OCI-LY1 (cell line): ENCODE measurements around the gene PRKCZ.

Experiments
- H2AFZ ChIP-seq: fragments of 200-600 bp; sonication (generic), shearing (Covaris generic); 2 replicates; pipeline ENCODE4 v1.6.0; 2014; ENCODE audit warnings: antibody characterized with exemption, mild to moderate bottlenecking, low read length
- H3F3A ChIP-seq: fragments of 200-600 bp; sonication (generic), shearing (Covaris generic); 2 replicates; pipeline ENCODE4 v1.6.0; 2014; ENCODE audit warnings: mild to moderate bottlenecking, antibody characterized with exemption, low read length, moderate library complexity; ENCODE audit not compliant: insufficient read depth
- H3K27ac ChIP-seq: fragments of 200-600 bp; sonication (generic); 2 replicates; pipeline ENCODE4 v1.5.1; 2014; ENCODE audit warnings: low read length, mixed run types, mild to moderate bottlenecking, low read depth; ENCODE audit not compliant: poor library complexity, severe bottlenecking
- H3K27me3 ChIP-seq: fragments of 200-600 bp; sonication (generic); 2 replicates; pipeline ENCODE4 v1.6.0; 2014; ENCODE audit warnings: antibody characterized with exemption, mild to moderate bottlenecking, low read length, moderate library complexity; ENCODE audit not compliant: insufficient read depth
- H3K36me3 ChIP-seq: fragments of 200-600 bp; sonication (generic); 2 replicates; pipeline ENCODE4 v1.6.1; 2014; ENCODE audit warnings: mild to moderate bottlenecking, antibody characterized with exemption, low read length, moderate library complexity, mixed read lengths; ENCODE audit not compliant: insufficient read depth
- H3K4me1 ChIP-seq: fragments of 200-600 bp; sonication (generic); 2 replicates; pipeline ENCODE4 v1.5.1; 2014; ENCODE audit warnings: mild to moderate bottlenecking, low read length, moderate library complexity; ENCODE audit not compliant: insufficient read depth, severe bottlenecking
- H3K4me2 ChIP-seq: fragments of 200-600 bp; sonication (generic), shearing (Covaris generic); 2 replicates; pipeline ENCODE4 v1.6.1; 2014; ENCODE audit warnings: low read length
- H3K4me3 ChIP-seq: fragments of 200-600 bp; sonication (generic); 2 replicates; pipeline ENCODE4 v1.5.1; 2014; ENCODE audit warnings: low read length, low read depth, mild to moderate bottlenecking, mixed read lengths; ENCODE audit not compliant: poor library complexity, severe bottlenecking
- H3K79me2 ChIP-seq: fragments of 200-600 bp; shearing (Covaris generic); 2 replicates; pipeline ENCODE4 v1.6.1; 2016; ENCODE audit warnings: mixed run types, low read length, mixed read lengths; ENCODE audit not compliant: insufficient read depth
- H3K9ac ChIP-seq: fragments of 200-600 bp; sonication (generic), shearing (Covaris generic); 2 replicates; pipeline ENCODE4 v1.6.1; 2014; ENCODE audit warnings: mild to moderate bottlenecking, low read length, mixed read lengths
- H3K9me2 ChIP-seq: fragments of 200-600 bp; sonication (generic), shearing (Covaris generic); 2 replicates; pipeline ENCODE4 v1.6.1; 2014; ENCODE audit warnings: low read depth, mild to moderate bottlenecking, low read length, mixed read lengths
- H3K9me3 ChIP-seq: fragments of 200-600 bp; shearing (Covaris generic); 2 replicates; pipeline ENCODE4 v1.6.1; 2014; ENCODE audit warnings: low read length, mixed read lengths
- H4K20me1 ChIP-seq: fragments of 200-600 bp; sonication (generic), shearing (Covaris generic); 2 replicates; pipeline ENCODE4 v1.6.0; 2016; ENCODE audit warnings: mild to moderate bottlenecking, low read length; ENCODE audit not compliant: insufficient read depth
- EZH2 ChIP-seq: fragments of 200-600 bp; sonication (generic), shearing (Covaris generic); IDR thresholded peaks from 2 replicates; pipeline ENCODE4 v1.8.0; 2017; ENCODE audit warnings: borderline replicate concordance, mixed run types, mild to moderate bottlenecking, antibody characterized with exemption, low read length, moderate library complexity, mixed read lengths
- TF ChIP-seq, protein P1 (sequence below): fragments of 200-600 bp; sonication (generic), shearing (Covaris generic); IDR thresholded peaks from 2 replicates; pipeline ENCODE4 v1.5.1; 2017; ENCODE audit warnings: mild to moderate bottlenecking, antibody characterized with exemption, low read length, moderate library complexity, mixed read lengths

The PRKCZ gene

DNA sequence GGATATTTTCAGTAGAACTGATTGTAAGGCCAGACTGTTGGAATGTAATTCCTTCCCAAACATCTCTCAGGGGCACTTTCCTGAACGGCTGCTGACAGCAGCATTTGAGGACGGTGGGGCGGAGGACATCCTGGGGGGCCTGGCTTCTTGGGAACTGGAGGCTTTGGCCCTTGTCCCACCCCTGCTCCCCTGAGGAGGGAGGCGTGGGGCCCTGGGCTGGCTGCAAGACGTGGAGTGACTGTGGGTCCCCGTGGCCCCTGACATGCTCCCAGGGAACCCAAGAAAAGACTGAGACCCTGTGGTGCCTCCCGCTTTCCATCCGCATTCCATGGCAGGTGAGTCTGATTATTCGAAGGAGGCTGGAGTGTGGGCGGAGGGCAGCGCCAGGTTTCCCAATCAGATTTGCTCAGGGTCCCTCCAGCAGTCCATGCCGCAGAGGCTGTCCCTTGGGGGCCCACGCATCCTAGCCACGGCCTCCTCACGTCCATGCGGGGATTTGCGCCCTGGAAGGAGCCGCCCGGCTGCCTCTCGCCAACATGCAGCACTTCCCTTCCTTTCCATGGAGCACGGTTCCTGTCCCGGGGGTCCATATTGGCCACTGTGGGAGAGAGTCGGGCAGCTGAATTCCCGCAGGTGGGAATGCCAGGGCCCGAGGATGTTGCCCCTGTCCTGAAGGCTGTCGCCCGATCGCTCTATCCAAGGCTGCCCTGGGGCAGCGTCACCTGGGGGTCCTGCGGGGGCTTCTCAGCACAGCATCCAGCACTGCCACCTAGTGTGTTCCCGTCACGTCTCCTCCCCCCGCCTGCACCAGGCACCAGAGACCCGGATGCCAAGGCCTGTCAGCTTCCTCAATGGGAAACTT lies 75.4 kb downstream of the PRKCZ start:
- H3K9me2 ChIP-seq, result no peaks in the 10 kb centered on the region
- H3K9ac ChIP-seq, result no peak overlapping the region
- no peaks in the 10 kb centered on the region; the same call in 1 of the 2 replicates for H3K27me3 ChIP-seq
- no peak overlapping the region for H2AFZ ChIP-seq
- no peaks in the 10 kb centered on the region for H3K9me3 ChIP-seq
- no peaks in the 10 kb centered on the region for H3K36me3 ChIP-seq
- no peaks in the 10 kb centered on the region for H3K79me2 ChIP-seq
- H3F3A ChIP-seq, result no peaks in the 10 kb centered on the region
- H3K4me3 ChIP-seq, result no peak overlapping the region
- TF ChIP-seq EZH2, result no peak
- TF ChIP-seq, protein P1, sequence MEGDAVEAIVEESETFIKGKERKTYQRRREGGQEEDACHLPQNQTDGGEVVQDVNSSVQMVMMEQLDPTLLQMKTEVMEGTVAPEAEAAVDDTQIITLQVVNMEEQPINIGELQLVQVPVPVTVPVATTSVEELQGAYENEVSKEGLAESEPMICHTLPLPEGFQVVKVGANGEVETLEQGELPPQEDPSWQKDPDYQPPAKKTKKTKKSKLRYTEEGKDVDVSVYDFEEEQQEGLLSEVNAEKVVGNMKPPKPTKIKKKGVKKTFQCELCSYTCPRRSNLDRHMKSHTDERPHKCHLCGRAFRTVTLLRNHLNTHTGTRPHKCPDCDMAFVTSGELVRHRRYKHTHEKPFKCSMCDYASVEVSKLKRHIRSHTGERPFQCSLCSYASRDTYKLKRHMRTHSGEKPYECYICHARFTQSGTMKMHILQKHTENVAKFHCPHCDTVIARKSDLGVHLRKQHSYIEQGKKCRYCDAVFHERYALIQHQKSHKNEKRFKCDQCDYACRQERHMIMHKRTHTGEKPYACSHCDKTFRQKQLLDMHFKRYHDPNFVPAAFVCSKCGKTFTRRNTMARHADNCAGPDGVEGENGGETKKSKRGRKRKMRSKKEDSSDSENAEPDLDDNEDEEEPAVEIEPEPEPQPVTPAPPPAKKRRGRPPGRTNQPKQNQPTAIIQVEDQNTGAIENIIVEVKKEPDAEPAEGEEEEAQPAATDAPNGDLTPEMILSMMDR, result no peak
- H3K4me1 ChIP-seq, result no peaks in the 10 kb centered on the region
- no peak overlapping the region for H3K27ac ChIP-seq
- no peaks in the 10 kb centered on the region for H4K20me1 ChIP-seq
- H3K4me2 ChIP-seq, result no peak overlapping the region

DNA sequence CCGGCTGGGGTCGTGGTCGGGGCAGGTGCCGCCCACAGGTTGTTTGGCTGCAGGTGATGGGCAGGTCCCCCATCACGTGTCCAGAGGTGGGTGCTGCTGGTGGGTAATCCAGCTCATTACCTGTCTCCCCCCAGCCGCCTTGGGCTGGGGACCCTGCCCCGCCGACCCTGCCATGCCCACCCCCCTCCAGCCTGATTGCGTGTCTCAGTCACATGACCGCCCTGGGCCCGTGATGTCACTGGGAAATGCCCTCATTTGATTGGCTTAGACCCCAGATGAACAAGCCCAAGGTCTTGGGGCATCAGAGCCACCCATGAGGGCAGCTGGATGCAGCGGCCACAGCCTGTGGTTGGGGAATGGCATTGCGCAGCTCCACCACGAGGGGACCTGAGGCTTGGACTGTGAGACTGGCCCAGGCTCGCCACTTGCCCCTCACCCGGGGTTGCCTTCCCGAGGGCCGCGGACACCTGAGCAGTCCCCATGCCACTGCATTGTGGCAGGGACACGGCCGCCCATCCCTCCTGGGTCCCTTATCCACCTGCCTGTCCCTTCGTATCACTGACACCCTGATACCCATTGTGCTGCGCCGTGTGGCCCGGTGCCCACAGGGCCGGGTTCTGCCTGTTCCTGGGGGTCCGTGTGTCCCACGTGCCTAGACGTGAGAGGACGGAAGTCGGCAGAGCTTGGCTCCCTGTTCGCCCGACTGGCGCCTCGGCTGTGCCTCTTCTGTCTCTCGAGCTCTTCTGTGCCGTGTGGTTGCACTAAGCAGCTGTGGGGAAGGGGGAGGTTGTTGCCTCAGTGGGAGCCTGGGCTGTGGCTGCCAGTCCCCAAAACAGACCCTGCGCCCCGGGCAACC lies 76.3 kb downstream of the PRKCZ start:
- Histone ChIP-seq H3K36me3 (no peaks in the 10 kb centered on the region), H3F3A (no peaks in the 10 kb centered on the region), H3K9me2 (no peaks in the 10 kb centered on the region), H3K9me3 (no peaks in the 10 kb centered on the region), H3K27me3 (no peaks in the 10 kb centered on the region; the same call in 1 of the 2 replicates), H3K4me1 (no peaks in the 10 kb centered on the region), H3K79me2 (no peaks in the 10 kb centered on the region), H3K4me3 (no peak overlapping the region), H2AFZ (no peak overlapping the region), H3K9ac (no peak overlapping the region), H3K27ac (no peak overlapping the region), H4K20me1 (no peaks in the 10 kb centered on the region), H3K4me2 (no peak overlapping the region)
- TF ChIP-seq, protein P1, result no peak
- TF ChIP-seq EZH2, result no peak

- Histone ChIP-seq H3K27ac (no peak overlapping the region), H3K4me2 (no peak overlapping the region), H3K4me1 (peaks cover 1% of the 10 kb centered on the region), H3K4me3 (no peak overlapping the region), H3K27me3 (no peaks in the 10 kb centered on the region; the same call in 1 of the 2 replicates), H3K79me2 (no peaks in the 10 kb centered on the region), H3K9me2 (no peaks in the 10 kb centered on the region), H2AFZ (no peak overlapping the region), H3F3A (no peaks in the 10 kb centered on the region), H4K20me1 (no peaks in the 10 kb centered on the region), H3K9ac (no peak overlapping the region), H3K9me3 (no peaks in the 10 kb centered on the region), H3K36me3 (no peaks in the 10 kb centered on the region)
- TF ChIP-seq, protein P1, result no peak
- TF ChIP-seq EZH2, result no peak
Observed at GRCh38 chr1:2127187-2128145, 77.3 kb downstream of the PRKCZ start.
